Hepatocyte (in vitro differentiated cells): ENCODE measurements around the gene FRMD6.

Experiments
- CTCF ChIP-seq: fragments of 200-600 bp; sonication (generic); IDR thresholded peaks from 2 replicates; pipeline ENCODE4 v1.5.1; 2016; ENCODE audit warnings: antibody characterized with exemption, mild to moderate bottlenecking; ENCODE audit not compliant: poor library complexity
- EZH2 ChIP-seq: fragments of 200-600 bp; sonication (generic); IDR thresholded peaks from 2 replicates; pipeline ENCODE4 v1.6.1; 2016; ENCODE audit warnings: antibody characterized with exemption, mild to moderate bottlenecking, borderline replicate concordance
- EZH2phosphoT487 ChIP-seq: fragments of 200-600 bp; sonication (generic); IDR thresholded peaks from one replicate; pipeline ENCODE4 v1.6.1; 2018; ENCODE audit warnings: antibody characterized with exemption, mild to moderate bottlenecking, low read depth, moderate library complexity; ENCODE audit not compliant: unreplicated experiment, severe bottlenecking

- TF ChIP-seq CTCF (no peak), EZH2 (no peak), EZH2phosphoT487 (no peak)
Observed at GRCh38 chr14:51626185-51626584, 25.5 kb upstream of the FRMD6 start.
